Large intestine (tissue), 3 donors: ENCODE results near the gene ARHGEF9. TPM values are rescaled to one million over a fixed set of nuclear protein-coding genes. Genes with fewer than 3 reads are reported as not detected.

Source experiments
- DNase-seq, 2 donors: peaks; one replicate each; pipeline versions ENCODE4 v3.0.0 to v3.0.0-alpha.2; 2013
- H3K27ac ChIP-seq: one replicate; pipeline ENCODE4 v1.5.1; 2013; ENCODE audit warnings: low read length
- H3K27me3 ChIP-seq: 2 replicates; pipeline ENCODE4 v1.6.1; 2013; ENCODE audit warnings: low read length; ENCODE audit not compliant: control insufficient read depth, insufficient read depth
- H3K36me3 ChIP-seq: 2 replicates; pipeline ENCODE4 v1.6.1; 2013; ENCODE audit warnings: low read length; ENCODE audit not compliant: control insufficient read depth, insufficient read depth
- H3K4me1 ChIP-seq: one replicate; pipeline ENCODE4 v1.6.1; 2013; ENCODE audit warnings: low read length; ENCODE audit not compliant: control insufficient read depth, insufficient read depth
- H3K4me3 ChIP-seq: one replicate; pipeline ENCODE4 v1.5.1; 2013; ENCODE audit warnings: low read length
- H3K9me3 ChIP-seq: one replicate; pipeline ENCODE4 v1.6.1; 2013; ENCODE audit warnings: mild to moderate bottlenecking, low read depth, low read length, moderate library complexity; ENCODE audit not compliant: control insufficient read depth
- WGBS: methylation state at CpG from one replicate; pipeline ENCODE4 v1.1.5; 2013; ENCODE audit warnings: low lambda C conversion rate; ENCODE audit not compliant: insufficient coverage; 5-methylcytosine and 5-hydroxymethylcytosine counted together
- polyA plus RNA-seq: library from polyadenylated mRNA; unstranded; fragments of 120-200 nt; gene quantifications from one replicate; pipeline ENCODE4 v1.2.1, GENCODE V29; 2013

Gene ARHGEF9
- polyA plus RNA-seq, 1 donor: 32.5 TPM

DNA sequence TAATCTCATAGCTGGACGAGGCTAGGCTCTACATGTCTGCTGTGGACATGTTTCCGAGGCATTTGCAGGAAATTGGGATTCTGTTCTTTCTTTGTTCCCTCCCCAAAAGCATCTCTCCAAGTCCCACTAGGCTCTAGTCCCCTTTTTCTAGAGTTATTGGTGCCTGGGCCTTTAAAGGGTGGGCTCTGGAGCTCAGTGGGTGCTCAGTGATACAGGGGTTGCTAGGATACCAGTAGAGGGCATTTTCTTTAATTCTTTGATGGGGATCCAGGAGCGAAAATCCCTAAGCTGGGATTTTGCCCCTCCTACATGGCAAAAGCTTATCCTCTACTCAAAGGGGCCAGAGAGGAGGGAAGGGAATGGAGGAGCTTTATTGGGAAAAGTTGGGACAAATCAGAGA is 34.2 kb downstream of the ARHGEF9 start:
- Histone ChIP-seq H3K27me3 (no peaks in the 10 kb centered on the region), H3K4me3 (no peak overlapping the region), H3K9me3 (no peaks in the 10 kb centered on the region), H3K27ac (no peak overlapping the region), H3K4me1 (peaks cover 9% of the 10 kb centered on the region), H3K36me3 (no peaks in the 10 kb centered on the region)
- WGBS: no CpG with 5 or more reads among the region's 3 CpGs
- no peak for DNase-seq

DNA sequence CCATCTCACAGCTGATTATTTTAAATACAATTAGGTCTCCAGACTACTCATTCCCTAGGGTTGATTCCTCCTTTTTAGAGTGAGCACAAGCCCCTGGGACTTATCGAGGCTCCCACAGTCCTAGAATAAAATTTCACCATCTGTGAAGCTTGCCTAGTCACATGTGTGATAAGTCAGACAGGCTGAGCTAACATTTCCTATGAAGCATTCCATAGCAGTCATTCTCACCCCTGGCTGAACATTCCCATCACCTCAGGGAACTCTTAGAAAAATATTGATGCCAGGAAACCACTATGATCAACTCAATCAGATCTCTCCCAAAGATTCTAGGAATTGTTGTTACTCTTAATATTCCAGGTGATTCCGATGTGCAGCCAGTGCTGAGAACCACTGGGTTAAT is 37.7 kb downstream of the ARHGEF9 start:
- Histone ChIP-seq H3K27me3 (no peaks in the 10 kb centered on the region), H3K9me3 (no peaks in the 10 kb centered on the region), H3K4me1 (no peaks in the 10 kb centered on the region), H3K36me3 (no peaks in the 10 kb centered on the region), H3K27ac (no peak overlapping the region), H3K4me3 (no peak overlapping the region)
- no CpG with 5 or more reads among the region's 2 CpGs for WGBS
- DNase-seq: no peak

- WGBS: no CpG with 5 or more reads among the region's 3 CpGs
- H3K27ac ChIP-seq: no peak overlapping the region
- no peaks in the 10 kb centered on the region for H3K36me3 ChIP-seq
- no peaks in the 10 kb centered on the region for H3K9me3 ChIP-seq
- H3K27me3 ChIP-seq: no peaks in the 10 kb centered on the region
- H3K4me1 ChIP-seq: no peaks in the 10 kb centered on the region
- DNase-seq: no peak
- no peak overlapping the region for H3K4me3 ChIP-seq
Measured at GRCh38 chrX:63746715-63747114, 38.3 kb downstream of the ARHGEF9 start.

DNA sequence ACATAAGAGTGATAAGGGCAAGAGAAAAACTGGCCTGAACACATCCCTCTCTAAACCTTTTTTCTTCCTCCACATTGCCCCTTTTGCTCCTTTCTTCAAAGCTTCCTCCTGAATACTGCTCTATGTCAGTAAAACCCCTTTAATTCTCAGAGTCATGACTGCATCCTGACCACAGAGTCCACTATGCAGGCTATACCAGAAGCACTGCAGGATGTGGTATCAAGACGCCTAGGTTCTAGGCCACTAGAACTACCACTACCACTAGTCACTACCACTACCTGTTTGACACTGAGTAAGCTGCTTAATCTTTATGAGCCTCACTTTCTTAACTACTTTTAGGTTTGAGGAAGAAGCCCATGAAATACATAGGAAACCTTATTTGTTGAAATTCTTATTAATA is 38.7 kb downstream of the ARHGEF9 start:
- Histone ChIP-seq H3K4me3 (no peak overlapping the region), H3K4me1 (no peaks in the 10 kb centered on the region), H3K36me3 (no peaks in the 10 kb centered on the region), H3K9me3 (no peaks in the 10 kb centered on the region), H3K27ac (no peak overlapping the region), H3K27me3 (no peaks in the 10 kb centered on the region)
- DNase-seq: no peak
- WGBS: no CpG with 5 or more reads among the region's 1 CpG

DNA sequence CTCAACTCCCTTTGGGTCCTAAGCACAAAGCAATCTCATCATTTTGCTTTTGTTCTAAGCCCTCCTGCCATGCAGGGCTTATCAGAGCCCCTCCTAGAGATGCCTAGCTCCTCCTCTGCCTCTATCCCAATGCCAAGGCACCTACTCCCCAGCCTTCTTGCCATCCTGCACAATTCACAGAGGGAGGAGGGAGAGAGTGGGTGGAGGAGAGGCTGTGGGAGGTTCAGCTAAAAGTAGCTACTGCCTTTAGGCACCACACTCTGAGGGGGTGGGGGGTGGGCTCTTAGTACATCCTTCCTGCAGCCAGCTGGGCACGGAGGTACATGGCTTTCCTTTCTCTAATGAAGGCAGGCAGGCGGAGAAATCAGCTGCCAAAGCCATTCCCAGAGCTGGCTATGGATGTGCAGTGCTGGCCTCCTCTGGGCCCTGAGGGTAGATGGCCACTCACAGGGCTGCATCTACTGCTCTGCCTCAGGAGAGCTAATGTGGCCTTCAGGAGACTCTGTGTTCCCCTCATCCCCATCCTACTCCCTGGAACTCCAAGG is 40.1 kb downstream of the ARHGEF9 start:
- Histone ChIP-seq H3K4me1 (no peaks in the 10 kb centered on the region), H3K27ac (no peak overlapping the region), H3K27me3 (no peaks in the 10 kb centered on the region), H3K36me3 (no peaks in the 10 kb centered on the region), H3K4me3 (no peak overlapping the region), H3K9me3 (no peaks in the 10 kb centered on the region)
- no CpG with 5 or more reads among the region's 2 CpGs for WGBS
- DNase-seq: no peak

DNA sequence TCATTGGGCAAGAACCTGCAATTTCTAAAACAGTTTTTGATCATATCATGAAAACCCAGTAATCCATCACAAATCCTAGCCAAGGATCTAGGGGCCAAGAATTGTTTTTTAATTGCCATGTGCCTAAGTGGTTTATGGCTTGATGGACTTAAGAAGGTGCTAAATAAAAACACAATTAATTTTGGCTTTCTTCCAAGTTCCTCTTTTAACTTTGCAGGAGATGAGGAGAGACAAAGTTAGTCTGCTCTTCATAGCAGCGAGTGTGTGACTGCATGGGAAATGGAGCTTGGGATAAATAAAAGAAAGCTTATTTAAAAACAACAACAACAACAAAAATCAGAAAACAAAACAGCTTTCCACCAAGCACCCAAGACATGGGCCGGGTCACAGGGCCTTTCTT is 41.4 kb downstream of the ARHGEF9 start:
- no peaks in the 10 kb centered on the region for H3K4me1 ChIP-seq
- WGBS: no CpG with 5 or more reads among the region's 2 CpGs
- no peak overlapping the region for H3K4me3 ChIP-seq
- no peaks in the 10 kb centered on the region for H3K36me3 ChIP-seq
- no peak for DNase-seq
- H3K27ac ChIP-seq: no peak overlapping the region
- H3K9me3 ChIP-seq: no peaks in the 10 kb centered on the region
- no peaks in the 10 kb centered on the region for H3K27me3 ChIP-seq

GRCh38 chrX:63740382-63740781 is 44.6 kb downstream of the ARHGEF9 start:
- no peak overlapping the region for H3K27ac ChIP-seq
- H3K36me3 ChIP-seq: no peaks in the 10 kb centered on the region
- no peaks in the 10 kb centered on the region for H3K4me1 ChIP-seq
- WGBS: no CpG with 5 or more reads among the region's 2 CpGs
- no peaks in the 10 kb centered on the region for H3K9me3 ChIP-seq
- no peaks in the 10 kb centered on the region for H3K27me3 ChIP-seq
- no peak overlapping the region for H3K4me3 ChIP-seq
- no peak for DNase-seq

DNA sequence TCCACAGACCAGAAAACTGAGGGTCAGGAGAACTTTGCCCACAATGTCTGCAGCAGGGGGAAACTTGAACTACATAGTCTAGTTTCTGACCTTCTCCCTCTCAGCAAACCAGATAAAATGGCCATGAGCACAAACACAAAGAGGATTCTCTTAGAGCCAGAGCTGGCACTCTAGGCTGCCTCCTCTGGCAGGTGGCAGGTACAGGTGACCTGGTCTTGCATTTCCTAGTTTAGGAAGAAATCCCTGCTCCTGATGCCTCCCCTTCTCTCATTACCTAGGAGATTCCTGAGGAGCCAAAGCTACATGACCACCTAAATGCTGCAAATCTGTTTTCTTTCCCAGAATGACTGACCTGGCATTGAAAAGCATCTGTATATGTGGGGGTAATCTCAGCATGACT is 45.1 kb downstream of the ARHGEF9 start:
- H3K27me3 ChIP-seq: no peaks in the 10 kb centered on the region
- no peaks in the 10 kb centered on the region for H3K9me3 ChIP-seq
- H3K27ac ChIP-seq: no peak overlapping the region
- H3K4me1 ChIP-seq: no peaks in the 10 kb centered on the region
- H3K4me3 ChIP-seq: no peak overlapping the region
- no peak for DNase-seq
- H3K36me3 ChIP-seq: no peaks in the 10 kb centered on the region

- no peak for DNase-seq
- no peaks in the 10 kb centered on the region for H3K9me3 ChIP-seq
- no CpG with 5 or more reads among the region's 1 CpG for WGBS
- H3K36me3 ChIP-seq: no peaks in the 10 kb centered on the region
- H3K27me3 ChIP-seq: no peaks in the 10 kb centered on the region
- H3K4me1 ChIP-seq: no peaks in the 10 kb centered on the region
- no peak overlapping the region for H3K27ac ChIP-seq
- H3K4me3 ChIP-seq: no peak overlapping the region
Measured at GRCh38 chrX:63738696-63739095, 46.3 kb downstream of the ARHGEF9 start.

GRCh38 chrX:63737131-63737921 is 47.7 kb downstream of the ARHGEF9 start:
- no peak for DNase-seq
- no peaks in the 10 kb centered on the region for H3K4me1 ChIP-seq
- WGBS: no CpG with 5 or more reads among the region's 3 CpGs
- no peaks in the 10 kb centered on the region for H3K27me3 ChIP-seq
- no peak overlapping the region for H3K4me3 ChIP-seq
- H3K36me3 ChIP-seq: no peaks in the 10 kb centered on the region
- H3K27ac ChIP-seq: no peak overlapping the region
- no peaks in the 10 kb centered on the region for H3K9me3 ChIP-seq

GRCh38 chrX:63735882-63736281 is 49.1 kb downstream of the ARHGEF9 start:
- H3K4me1 ChIP-seq: no peaks in the 10 kb centered on the region
- no peak for DNase-seq
- no peaks in the 10 kb centered on the region for H3K36me3 ChIP-seq
- H3K27ac ChIP-seq: no peak overlapping the region
- no CpG with 5 or more reads among the region's 1 CpG for WGBS
- no peaks in the 10 kb centered on the region for H3K9me3 ChIP-seq
- no peak overlapping the region for H3K4me3 ChIP-seq
- no peaks in the 10 kb centered on the region for H3K27me3 ChIP-seq
